Measurements from ENCODE around the gene BANF1. TPM values are rescaled to one million over a fixed set of nuclear protein-coding genes. Genes with fewer than 3 reads are reported as not detected.

BANF1 gene
- total and polyA plus RNA-seq, 12 donors: 196 to 381 (median 215) TPM

DNA sequence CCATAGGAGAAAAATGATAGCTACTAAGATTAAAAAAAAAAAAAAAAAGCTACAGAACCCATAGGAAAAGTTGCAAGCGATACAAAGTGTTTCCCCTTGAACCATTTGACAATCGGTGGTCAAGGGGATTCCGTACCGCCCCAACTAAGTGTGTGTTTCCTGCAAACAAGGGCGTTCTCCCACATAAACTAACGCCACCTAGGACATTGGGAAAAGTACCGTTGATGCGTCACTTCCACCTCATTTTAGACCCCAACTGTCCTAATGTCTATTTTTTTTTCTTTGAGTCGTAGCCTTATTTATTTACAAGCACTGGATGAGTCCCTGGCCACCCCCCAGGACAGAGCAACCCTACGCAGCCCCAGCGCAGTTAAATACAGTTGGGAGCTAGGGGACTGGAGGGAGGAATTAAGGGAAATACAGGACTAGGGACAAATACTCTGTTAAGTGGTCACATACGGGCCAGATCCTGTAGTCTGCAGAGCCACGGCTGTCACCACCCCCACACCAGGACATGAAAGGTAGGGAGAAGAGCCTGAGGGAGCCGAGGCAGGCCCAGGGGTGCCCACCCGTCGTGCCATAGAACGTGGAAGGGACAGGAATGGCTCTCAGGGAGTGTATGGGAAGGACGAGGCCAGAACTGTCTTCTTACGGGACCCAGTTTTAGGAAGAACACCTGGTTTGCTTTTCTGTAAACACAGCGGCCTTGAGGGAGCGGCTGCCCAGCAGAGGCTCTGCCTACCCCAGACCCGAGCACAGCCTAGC is 19.3 kb upstream of the BANF1 start:
- DNase-seq (no peak), ATAC-seq (no peak)
- Histone ChIP-seq H3K4me3 (no peak overlapping the region), H3K4me1 (peaks cover 0 to 6% (median 0%) of the 10 kb centered on the region in 9 donors), H3K27me3 (no peaks in the 10 kb centered on the region), H3K27ac (no peak overlapping the region), H3K36me3 (peaks cover 0 to 23% (median 14%) of the 10 kb centered on the region in 9 donors), H3K9me3 (no peaks in the 10 kb centered on the region)
- TF ChIP-seq, protein P1, sequence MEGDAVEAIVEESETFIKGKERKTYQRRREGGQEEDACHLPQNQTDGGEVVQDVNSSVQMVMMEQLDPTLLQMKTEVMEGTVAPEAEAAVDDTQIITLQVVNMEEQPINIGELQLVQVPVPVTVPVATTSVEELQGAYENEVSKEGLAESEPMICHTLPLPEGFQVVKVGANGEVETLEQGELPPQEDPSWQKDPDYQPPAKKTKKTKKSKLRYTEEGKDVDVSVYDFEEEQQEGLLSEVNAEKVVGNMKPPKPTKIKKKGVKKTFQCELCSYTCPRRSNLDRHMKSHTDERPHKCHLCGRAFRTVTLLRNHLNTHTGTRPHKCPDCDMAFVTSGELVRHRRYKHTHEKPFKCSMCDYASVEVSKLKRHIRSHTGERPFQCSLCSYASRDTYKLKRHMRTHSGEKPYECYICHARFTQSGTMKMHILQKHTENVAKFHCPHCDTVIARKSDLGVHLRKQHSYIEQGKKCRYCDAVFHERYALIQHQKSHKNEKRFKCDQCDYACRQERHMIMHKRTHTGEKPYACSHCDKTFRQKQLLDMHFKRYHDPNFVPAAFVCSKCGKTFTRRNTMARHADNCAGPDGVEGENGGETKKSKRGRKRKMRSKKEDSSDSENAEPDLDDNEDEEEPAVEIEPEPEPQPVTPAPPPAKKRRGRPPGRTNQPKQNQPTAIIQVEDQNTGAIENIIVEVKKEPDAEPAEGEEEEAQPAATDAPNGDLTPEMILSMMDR (IDR thresholded peaks at IDR 0.05): no peak
- 73 to 78% methylated on average over 22 of the region's 22 CpGs for WGBS, 2 donors
- intact Hi-C loops (cut with DNase I): loop anchor here in 5 of 10 donors (5.0 to 10.0 kb wide), 5 partner anchors 101 to 358 kb away; partner anchors contain the start of genes RNASEH2C (in 1 of the 5) and SIPA1 (in 1 of the 5)

DNA sequence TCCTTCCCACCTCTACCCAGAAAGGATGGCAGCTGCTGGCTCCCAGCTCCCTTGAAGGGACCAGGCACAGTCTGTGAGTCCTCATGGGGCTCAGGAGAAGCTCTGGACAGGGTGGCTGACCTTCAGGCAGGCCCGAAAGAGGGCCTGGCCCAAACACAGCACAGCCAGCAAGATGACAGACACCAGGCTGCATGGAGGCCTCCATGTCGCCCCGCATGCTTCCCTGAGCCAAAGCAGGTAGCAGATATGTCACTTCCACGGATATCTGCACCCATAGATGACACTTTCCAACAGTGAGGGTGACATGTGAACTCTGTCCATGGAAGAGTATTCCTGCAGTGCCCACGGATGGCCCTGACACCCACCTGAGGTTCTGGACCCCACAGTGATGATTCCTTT is 18.7 kb upstream of the BANF1 start:
- Histone ChIP-seq H3K36me3 (peaks cover 0 to 17% (median 9%) of the 10 kb centered on the region in 9 donors), H3K27me3 (no peaks in the 10 kb centered on the region), H3K4me3 (no peak overlapping the region), H3K27ac (no peak overlapping the region), H3K9me3 (no peaks in the 10 kb centered on the region), H3K4me1 (peaks cover 0 to 6% (median 0%) of the 10 kb centered on the region in 9 donors)
- DNase-seq (no peak), ATAC-seq (no peak)
- intact Hi-C loops (cut with DNase I): loop anchor here in 5 of 10 donors (5.0 to 10.0 kb wide), 5 partner anchors 101 to 359 kb away; partner anchors contain the start of genes RNASEH2C (in 1 of the 5) and SIPA1 (in 1 of the 5)
- TF ChIP-seq, protein P1 (IDR thresholded peaks at IDR 0.05): no peak
- 77 to 79% methylated on average over 5 of the region's 5 CpGs for WGBS, 2 donors

DNA sequence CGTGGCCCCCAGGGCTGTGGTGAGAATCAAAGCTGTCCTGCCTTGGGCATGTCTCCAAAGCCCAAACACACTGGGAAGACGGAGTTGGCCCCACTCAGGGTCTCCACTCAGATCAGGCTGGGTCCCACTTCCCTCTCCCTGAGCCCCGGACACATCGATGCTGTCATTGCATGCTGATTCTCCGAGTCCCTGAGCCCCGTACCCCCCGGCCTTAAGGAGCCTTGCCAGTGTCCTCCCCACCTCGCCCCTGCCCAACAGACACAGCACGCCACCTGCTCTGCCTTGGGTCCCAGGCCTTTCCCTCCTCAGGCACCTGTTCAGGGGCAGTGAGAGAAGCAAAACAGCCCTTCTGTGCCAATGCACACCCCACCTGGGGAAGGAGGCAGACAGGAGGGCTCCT is 15.0 kb upstream of the BANF1 start:
- Histone ChIP-seq H3K27me3 (no peaks in the 10 kb centered on the region), H3K9me3 (no peaks in the 10 kb centered on the region), H3K36me3 (peaks cover 0 to 9% (median 0%) of the 10 kb centered on the region in 9 donors), H3K4me1 (peaks cover 0 to 10% (median 0%) of the 10 kb centered on the region in 9 donors), H3K27ac (no peak overlapping the region), H3K4me3 (no peak overlapping the region)
- ATAC-seq: no peak
- TF ChIP-seq, protein P1 (IDR thresholded peaks at IDR 0.05): no peak
- intact Hi-C loops (cut with DNase I): loop anchor here in 9 of 10 donors (5.0 to 10.0 kb wide), 11 partner anchors 100 to 1475 kb away; partner anchors contain the start of genes KAT5 (in 2 of the 9), AP5B1 (in 1 of the 9), FIBP (in 1 of the 9) and RNASEH2C (in 1 of the 9)
- no peak for DNase-seq
- 79 to 92% methylated on average over 9 of the region's 9 CpGs for WGBS, 2 donors

DNA sequence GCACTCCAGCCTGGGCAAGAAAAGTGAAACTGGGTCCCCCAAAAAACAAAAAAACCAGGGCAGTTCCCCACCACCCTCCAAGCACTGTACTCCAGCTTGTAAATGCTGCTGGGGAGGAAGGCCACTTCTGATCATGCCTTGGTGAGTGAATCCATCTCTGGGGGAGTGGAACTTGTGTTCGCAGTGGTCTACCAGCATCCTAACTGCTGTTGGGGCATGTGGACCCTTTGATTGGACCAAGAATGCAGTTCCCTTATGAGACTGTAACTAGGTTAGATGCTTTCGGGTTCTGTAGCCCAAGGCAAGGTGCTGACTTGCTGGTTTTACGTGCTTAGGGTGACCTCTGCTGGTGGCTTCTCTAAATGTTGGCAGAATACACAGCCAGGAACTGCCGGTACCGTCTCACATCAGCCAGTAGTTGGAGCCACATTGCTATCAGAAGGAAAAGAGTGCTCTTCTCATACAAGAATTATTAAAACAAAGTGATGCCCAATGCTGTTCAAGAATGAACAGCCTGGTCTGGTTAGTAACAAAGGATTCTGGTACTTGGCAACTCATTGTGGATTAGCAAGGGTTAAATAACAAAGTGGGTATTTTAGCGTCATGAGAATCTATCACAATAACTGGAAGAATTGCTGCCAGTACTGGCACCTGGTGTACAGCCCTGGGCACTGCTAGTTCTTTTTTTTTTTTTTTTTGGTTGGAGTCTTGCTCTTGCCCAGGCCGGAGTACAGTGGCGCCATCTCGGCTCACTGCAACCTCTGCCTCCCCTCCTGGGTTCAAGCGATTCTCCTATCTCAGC is 13.3 kb upstream of the BANF1 start:
- peak; percentile 56 to 93 for DNase-seq
- peaks cover 0 to 10% (median 0%) of the 10 kb centered on the region in 9 donors for H3K4me1 ChIP-seq
- TF ChIP-seq, protein P1 (IDR thresholded peaks at IDR 0.05): peak; percentile 77 to 99 (median 91)
- no peak overlapping the region for H3K4me3 ChIP-seq
- H3K36me3 ChIP-seq: peaks cover 0 to 12% (median 0%) of the 10 kb centered on the region in 9 donors
- H3K27me3 ChIP-seq: no peaks in the 10 kb centered on the region
- peak; percentile 96 to 99 (median 98) for ATAC-seq
- no peaks in the 10 kb centered on the region for H3K9me3 ChIP-seq
- intact Hi-C loops (cut with DNase I): loop anchor here in 9 of 10 donors (1.0 to 10.0 kb wide), 13 partner anchors 102 to 1473 kb away; partner anchors contain the start of genes KAT5 (in 2 of the 9), AP5B1 (in 1 of the 9), FIBP (in 1 of the 9) and RNASEH2C (in 1 of the 9)
- WGBS, 2 donors: 21 to 22% methylated on average over 10 of the region's 10 CpGs
- no peak overlapping the region for H3K27ac ChIP-seq

All from heart right ventricle (tissue), 16 donors.